ENCODE data around the gene OPN3.

OPN3 gene

GRCh38 chr1:241589521-241589920 lies 50.6 kb downstream of the OPN3 start:
- no peak for DNase-seq (ENCODE audit: low spot score)

DNA sequence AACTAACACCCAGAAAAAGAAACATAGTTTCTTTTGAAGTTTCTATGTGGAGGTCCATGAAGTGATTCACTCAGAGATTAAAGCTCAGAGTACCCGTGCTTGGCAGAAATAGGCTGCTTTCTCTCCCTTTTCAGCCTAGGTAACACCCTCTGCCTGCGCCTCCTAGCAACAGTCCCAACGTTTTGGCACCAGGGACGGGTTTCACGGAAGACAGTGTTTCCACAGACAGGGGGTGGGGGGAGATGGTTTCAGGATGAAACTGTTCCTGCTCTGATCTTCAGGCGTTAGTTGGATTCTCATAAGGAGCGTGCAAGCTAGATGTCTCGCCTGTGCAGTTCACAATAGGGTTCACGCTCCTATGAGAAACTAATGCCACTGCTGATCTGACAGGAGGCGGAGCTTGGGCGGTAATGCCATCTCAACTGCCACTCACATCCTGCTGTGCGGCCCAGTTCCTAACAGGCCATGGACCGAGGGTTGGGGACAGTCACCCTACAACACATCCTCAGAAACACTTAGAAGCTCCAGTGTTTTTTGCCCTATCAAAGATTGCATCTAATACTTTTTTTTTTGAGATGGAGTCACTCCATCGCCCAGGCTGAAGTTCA lies 53.2 kb downstream of the OPN3 start:
- DNase-seq (ENCODE audit: low spot score): no peak

DNA sequence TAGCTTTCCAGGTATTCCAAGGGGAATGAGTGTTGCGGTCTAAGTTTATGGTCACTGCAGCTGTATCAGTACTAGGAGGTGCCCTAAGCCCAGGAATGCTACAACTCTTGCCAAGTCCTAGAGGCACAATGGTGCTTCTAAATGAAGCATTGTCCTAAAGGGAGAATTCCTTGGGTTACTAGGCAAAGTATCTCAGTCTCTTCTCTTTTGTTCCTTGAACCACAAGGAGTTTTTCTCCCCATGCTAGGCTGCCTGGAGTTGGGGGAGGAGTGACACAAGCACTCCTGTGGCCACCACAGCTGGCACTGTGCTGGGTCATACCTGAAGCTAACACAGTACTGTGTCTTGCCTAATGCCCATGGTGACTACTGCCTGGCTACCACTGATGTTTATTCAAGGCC lies 57.2 kb downstream of the OPN3 start:
- no peak for DNase-seq (ENCODE audit: low spot score)

DNA sequence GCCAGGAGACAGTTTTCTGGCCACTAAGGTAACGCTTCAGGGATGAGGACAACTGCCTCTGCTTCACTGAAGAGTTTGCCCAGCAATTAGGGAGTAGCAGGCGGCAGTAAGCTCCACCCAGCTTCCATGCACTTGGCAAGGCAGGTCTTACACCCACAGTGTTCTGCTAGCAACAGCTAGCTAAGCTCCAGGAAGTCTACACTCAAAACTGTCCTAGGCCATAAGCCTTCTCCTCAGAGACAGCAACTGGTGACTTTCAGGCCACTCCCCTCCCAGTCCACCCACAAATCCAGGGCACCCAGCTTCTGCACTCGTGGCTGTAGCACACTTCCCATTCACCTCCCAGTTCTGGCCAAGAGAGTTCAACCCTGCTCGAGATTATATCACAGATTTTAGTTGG lies 60.7 kb downstream of the OPN3 start:
- no peak for DNase-seq (ENCODE audit: low spot score)

DNA sequence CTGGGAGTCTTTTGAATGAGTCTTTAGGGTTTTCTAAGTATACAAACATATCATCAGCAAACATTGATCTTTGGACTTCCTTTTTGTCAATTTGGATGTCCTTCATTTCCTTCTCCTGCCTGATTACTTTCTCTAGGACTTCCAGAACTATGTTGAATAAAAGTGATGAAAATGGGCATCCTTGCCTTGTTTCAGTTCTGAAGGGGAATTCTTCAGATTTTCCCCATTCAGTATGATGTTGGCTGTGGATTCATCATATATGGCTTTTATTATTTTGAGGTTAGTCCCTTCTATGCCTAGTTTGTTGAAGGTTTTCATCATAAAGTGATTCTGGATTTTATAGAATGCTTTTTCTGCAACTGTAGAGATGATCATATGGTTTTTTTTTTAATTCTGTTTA lies 66.0 kb downstream of the OPN3 start:
- no peak for DNase-seq (ENCODE audit: low spot score)

GRCh38 chr1:241569848-241570247 lies 70.3 kb downstream of the OPN3 start:
- DNase-seq (ENCODE audit: low spot score): no peak

- no peak for DNase-seq (ENCODE audit: low spot score)
Measured at GRCh38 chr1:241560849-241561187, 79.4 kb downstream of the OPN3 start.

DNA sequence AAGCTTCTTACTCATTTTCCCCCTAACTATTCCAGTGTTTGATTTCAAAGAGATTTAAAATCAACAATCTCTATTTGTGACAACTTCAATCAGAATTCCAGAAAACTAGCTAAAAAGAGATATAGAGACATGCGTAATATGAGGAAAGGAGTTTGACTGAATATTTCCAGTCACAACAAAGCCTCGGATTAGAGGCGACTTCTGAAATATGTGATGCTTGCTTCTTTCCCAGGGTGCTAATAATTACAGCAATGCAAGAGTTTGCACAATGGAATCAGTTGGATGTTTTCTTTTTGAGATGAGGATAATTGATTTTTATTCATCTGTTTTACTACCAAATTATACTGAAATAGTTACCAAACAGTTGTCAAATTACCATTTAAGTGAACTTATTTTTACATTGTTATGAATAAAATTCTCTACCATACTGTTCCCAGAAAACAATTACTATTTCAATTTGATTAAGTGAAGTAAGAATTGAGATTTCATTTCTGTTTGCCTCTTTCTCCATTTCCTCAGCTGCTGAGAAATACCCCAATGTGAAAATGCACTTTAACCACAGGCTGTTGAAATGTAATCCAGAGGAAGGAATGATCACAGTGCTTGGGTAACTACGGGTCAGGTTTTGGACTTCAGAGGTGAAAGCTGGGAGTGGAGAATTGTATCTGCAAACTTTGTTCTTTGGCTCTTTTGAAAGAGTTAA lies 79.9 kb downstream of the OPN3 start:
- no peak for DNase-seq (ENCODE audit: low spot score)

GRCh38 chr1:241557551-241558193 lies 82.5 kb downstream of the OPN3 start:
- no peak for DNase-seq (ENCODE audit: low spot score)

DNA sequence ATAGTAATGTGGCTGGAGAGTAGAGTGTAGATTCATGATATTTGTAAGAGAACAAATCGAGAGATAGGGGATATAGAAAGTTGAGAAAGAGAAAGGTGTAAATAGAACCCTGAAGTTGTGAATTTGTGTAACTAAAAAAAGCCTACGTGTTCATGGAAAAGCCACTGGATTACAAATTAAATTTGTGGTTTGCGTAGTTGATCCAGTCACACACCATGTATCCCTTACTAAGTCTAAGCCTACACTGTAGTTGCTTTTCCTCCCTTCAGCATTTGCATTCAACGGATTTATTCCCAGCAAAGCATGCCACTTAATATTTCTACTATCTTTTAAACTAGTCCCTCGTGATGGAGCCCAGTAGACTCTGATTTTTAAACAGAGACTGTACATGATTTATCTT lies 83.1 kb downstream of the OPN3 start:
- DNase-seq (ENCODE audit: low spot score): no peak

DNA sequence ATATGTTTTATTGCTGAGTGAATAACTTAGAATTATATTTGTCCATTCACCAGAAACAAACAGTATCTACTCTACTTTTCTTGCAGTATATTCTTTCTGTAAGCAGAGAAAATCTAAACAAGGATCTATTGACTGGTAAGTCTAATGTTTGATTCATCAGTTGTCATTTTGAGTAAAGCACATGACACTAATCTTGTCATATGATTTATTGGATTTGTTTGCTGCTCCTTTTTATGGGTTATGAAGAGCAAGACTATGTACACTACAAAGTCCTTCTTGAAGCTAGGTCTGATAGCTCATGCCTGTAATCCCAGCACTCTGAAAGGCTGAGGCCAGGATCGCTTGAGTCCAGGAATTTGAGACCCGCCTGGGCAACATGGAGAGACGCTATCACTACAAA lies 84.6 kb downstream of the OPN3 start:
- DNase-seq (ENCODE audit: low spot score): no peak

- DNase-seq (ENCODE audit: low spot score): no peak
Measured at GRCh38 chr1:241553886-241554592, 86.1 kb downstream of the OPN3 start.

DNA sequence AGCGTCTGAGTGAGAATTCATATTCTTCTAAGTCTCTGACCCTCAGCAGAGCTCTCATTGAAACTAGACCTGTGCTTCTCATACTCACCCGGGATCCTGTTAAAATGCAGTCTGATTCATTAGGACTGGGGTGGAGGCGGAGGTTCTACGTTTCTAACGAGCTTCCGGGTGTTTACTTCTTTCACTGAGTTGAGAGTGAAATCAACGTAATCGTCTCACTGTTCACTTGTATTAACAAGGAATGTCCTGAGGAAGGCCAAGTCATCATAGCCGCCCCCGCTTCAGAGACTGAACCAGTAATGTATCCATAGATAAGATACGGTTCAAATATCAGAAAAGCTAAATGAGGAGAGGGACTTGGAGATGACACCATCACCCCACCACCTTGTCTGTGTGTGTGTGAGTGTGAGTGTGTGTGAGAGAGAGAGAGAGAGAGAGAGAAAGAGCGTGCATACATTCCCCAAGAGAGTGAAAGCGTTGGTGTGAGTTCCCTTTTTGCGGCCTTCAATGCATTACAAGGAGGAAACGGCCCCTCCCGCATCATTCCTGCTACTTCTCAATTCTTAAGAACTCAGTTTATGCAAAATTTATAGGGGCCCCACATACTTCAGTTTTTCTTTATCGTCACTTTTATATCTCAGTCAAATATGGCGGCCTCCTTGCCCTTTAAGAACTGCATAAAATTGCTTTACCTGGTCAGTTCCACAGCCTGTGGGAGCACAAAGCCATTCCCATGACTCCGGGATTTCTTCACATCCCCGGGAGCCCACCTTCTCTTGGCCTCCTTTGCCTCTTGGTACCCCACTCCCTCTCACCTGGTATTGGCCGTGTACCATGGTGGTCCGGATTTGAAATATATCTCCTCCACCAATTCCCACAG lies 88.2 kb downstream of the OPN3 start:
- no peak for DNase-seq (ENCODE audit: low spot score)

DNA sequence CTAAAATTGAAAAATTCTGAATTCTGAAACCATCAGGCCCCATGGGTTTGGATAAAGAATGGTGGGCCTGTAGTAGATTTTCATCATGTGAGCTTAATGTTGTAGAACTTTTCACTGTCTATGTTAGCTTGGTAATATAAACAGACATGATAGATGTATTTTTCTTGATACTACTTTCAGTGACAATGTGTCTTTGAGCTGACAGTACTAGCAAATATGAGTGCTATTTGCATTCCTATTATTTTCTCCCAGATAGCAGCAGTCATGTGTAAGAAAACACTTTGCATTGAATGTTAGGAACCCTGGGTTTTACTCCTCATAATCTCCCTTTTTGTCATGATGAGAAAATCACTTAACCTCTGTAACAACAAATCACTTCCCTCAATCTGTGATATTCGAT lies 89.9 kb downstream of the OPN3 start:
- DNase-seq (ENCODE audit: low spot score): no peak

DNA sequence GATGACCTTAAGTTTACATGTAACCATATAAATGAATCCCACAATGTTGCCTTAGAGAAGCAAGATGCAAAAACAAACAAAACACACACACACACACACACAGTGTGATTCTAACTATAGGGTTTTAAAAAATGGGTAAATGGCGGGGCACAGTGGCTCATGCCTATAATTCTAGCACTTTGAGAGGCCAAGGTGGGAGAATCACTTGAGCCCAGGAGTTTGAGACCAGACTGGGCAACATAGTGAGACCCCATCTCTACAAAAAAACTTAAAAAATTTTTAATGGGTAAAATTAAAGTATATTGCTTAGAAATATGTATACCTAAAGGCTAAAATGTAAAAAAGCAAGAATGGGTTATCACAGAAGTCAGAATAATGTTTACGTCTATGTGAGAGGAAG lies 92.2 kb downstream of the OPN3 start:
- no peak for DNase-seq (ENCODE audit: low spot score)

Measured in iPS-NIHi11 (cell line).